Measurements from ENCODE around the gene NT5C1B.
A peak's percentile ranks its signal among the peaks of the same experiment; 100 is the strongest.

Gene NT5C1B

GRCh38 chr2:18619091-18619490 is 29.7 kb upstream of the NT5C1B start:
- intact Hi-C loops (cut with DNase I; ENCODE audit: low total_unique reads) = no loop called here
- no peak for TF ChIP-seq CTCF (IDR thresholded peaks at IDR 0.05)
- Histone ChIP-seq H3K4me3 (no peak overlapping the region), H3K36me3 (no peaks in the 10 kb centered on the region), H3K9me3 (no peaks in the 10 kb centered on the region), H3K27me3 (no peaks in the 10 kb centered on the region), H3K4me1 (peaks cover 0 to 34% (median 4%) of the 10 kb centered on the region in 4 donors), H3K27ac (no peak overlapping the region)
- DNase-seq = no peak

- H3K27ac ChIP-seq = peak overlapping the region in 1 of 2 donors; percentile 24
- no peaks in the 10 kb centered on the region for H3K27me3 ChIP-seq
- no peak for DNase-seq
- intact Hi-C loops (cut with DNase I; ENCODE audit: low total_unique reads) = no loop called here
- H3K4me3 ChIP-seq = no peak overlapping the region
- H3K9me3 ChIP-seq = no peaks in the 10 kb centered on the region
- TF ChIP-seq CTCF (IDR thresholded peaks at IDR 0.05) = no peak
- peaks cover 0 to 22% (median 9%) of the 10 kb centered on the region in 4 donors for H3K4me1 ChIP-seq
- H3K36me3 ChIP-seq = no peaks in the 10 kb centered on the region
Observed at GRCh38 chr2:18614041-18614440, 24.7 kb upstream of the NT5C1B start.

- Histone ChIP-seq H3K4me1 (peaks cover 0 to 22% (median 9%) of the 10 kb centered on the region in 4 donors), H3K36me3 (no peaks in the 10 kb centered on the region), H3K27ac (no peak overlapping the region), H3K9me3 (no peaks in the 10 kb centered on the region), H3K4me3 (no peak overlapping the region), H3K27me3 (no peaks in the 10 kb centered on the region)
- DNase-seq = no peak
- intact Hi-C loops (cut with DNase I; ENCODE audit: low total_unique reads) = no loop called here
- TF ChIP-seq CTCF (IDR thresholded peaks at IDR 0.05) = no peak
Observed at GRCh38 chr2:18612133-18612532, 22.8 kb upstream of the NT5C1B start.

GRCh38 chr2:18611604-18612003 is 22.2 kb upstream of the NT5C1B start:
- Histone ChIP-seq H3K27ac (no peak overlapping the region), H3K36me3 (no peaks in the 10 kb centered on the region), H3K27me3 (no peaks in the 10 kb centered on the region), H3K9me3 (no peaks in the 10 kb centered on the region), H3K4me1 (peaks cover 0 to 22% (median 9%) of the 10 kb centered on the region in 4 donors), H3K4me3 (no peak overlapping the region)
- TF ChIP-seq CTCF (IDR thresholded peaks at IDR 0.05) = no peak
- DNase-seq = no peak
- intact Hi-C loops (cut with DNase I; ENCODE audit: low total_unique reads) = no loop called here

- H3K36me3 ChIP-seq = no peaks in the 10 kb centered on the region
- DNase-seq = no peak
- no peak for TF ChIP-seq CTCF (IDR thresholded peaks at IDR 0.05)
- no peaks in the 10 kb centered on the region for H3K27me3 ChIP-seq
- H3K9me3 ChIP-seq = no peaks in the 10 kb centered on the region
- no peak overlapping the region for H3K4me3 ChIP-seq
- no peak overlapping the region for H3K27ac ChIP-seq
- intact Hi-C loops (cut with DNase I; ENCODE audit: low total_unique reads) = no loop called here
- H3K4me1 ChIP-seq = peaks cover 0 to 22% (median 9%) of the 10 kb centered on the region in 4 donors
Observed at GRCh38 chr2:18611184-18611583, 21.8 kb upstream of the NT5C1B start.

GRCh38 chr2:18610651-18611050 is 21.3 kb upstream of the NT5C1B start:
- TF ChIP-seq CTCF (IDR thresholded peaks at IDR 0.05) = no peak
- no peak for DNase-seq
- Histone ChIP-seq H3K36me3 (no peaks in the 10 kb centered on the region), H3K27me3 (no peaks in the 10 kb centered on the region), H3K27ac (peak overlapping the region in 1 of 2 donors; percentile 15), H3K4me3 (no peak overlapping the region), H3K9me3 (no peaks in the 10 kb centered on the region), H3K4me1 (peaks cover 0 to 22% (median 9%) of the 10 kb centered on the region in 4 donors)
- intact Hi-C loops (cut with DNase I; ENCODE audit: low total_unique reads) = no loop called here

Measured in tibial artery (tissue), 4 donors.